ENCODE results near the gene ASCC1. TPM values are rescaled to one million over a fixed set of nuclear protein-coding genes. Genes with fewer than 3 reads are reported as not detected.
A peak's percentile ranks its signal among the peaks of the same experiment; 100 is the strongest.

Gene ASCC1
- total RNA-seq, 2 donors from 2014 or later = 14.8 to 38.3 TPM

GRCh38 chr10:72248468-72249151 is 32.5 kb upstream of the ASCC1 start:
- H3K9me3 ChIP-seq = no peaks in the 10 kb centered on the region
- no peak overlapping the region for H3K4me3 ChIP-seq
- H3K36me3 ChIP-seq = no peaks in the 10 kb centered on the region
- DNase-seq (ENCODE audit: low spot score) = peak; percentile 93
- peaks cover 45% of the 10 kb centered on the region for H3K4me1 ChIP-seq (replicated peaks)
- H3K27me3 ChIP-seq (replicated peaks; ENCODE audit: insufficient read depth) = no peaks in the 10 kb centered on the region
- peak overlapping the region; percentile 91 to 94 for H3K27ac ChIP-seq
- TF ChIP-seq, protein P1, sequence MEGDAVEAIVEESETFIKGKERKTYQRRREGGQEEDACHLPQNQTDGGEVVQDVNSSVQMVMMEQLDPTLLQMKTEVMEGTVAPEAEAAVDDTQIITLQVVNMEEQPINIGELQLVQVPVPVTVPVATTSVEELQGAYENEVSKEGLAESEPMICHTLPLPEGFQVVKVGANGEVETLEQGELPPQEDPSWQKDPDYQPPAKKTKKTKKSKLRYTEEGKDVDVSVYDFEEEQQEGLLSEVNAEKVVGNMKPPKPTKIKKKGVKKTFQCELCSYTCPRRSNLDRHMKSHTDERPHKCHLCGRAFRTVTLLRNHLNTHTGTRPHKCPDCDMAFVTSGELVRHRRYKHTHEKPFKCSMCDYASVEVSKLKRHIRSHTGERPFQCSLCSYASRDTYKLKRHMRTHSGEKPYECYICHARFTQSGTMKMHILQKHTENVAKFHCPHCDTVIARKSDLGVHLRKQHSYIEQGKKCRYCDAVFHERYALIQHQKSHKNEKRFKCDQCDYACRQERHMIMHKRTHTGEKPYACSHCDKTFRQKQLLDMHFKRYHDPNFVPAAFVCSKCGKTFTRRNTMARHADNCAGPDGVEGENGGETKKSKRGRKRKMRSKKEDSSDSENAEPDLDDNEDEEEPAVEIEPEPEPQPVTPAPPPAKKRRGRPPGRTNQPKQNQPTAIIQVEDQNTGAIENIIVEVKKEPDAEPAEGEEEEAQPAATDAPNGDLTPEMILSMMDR (IDR thresholded peaks at IDR 0.05) = peak in 1 of 4 experiments; percentile 12
- TF ChIP-seq POLR2A (IDR thresholded peaks at IDR 0.05) (peak; percentile 36), POLR2AphosphoS5 (IDR thresholded peaks at IDR 0.05) (peak; percentile 95)
- intact Hi-C loops (cut with DNase I) = no loop called here
- WGBS = 1% methylated on average over 10 of the region's 10 CpGs

DNA sequence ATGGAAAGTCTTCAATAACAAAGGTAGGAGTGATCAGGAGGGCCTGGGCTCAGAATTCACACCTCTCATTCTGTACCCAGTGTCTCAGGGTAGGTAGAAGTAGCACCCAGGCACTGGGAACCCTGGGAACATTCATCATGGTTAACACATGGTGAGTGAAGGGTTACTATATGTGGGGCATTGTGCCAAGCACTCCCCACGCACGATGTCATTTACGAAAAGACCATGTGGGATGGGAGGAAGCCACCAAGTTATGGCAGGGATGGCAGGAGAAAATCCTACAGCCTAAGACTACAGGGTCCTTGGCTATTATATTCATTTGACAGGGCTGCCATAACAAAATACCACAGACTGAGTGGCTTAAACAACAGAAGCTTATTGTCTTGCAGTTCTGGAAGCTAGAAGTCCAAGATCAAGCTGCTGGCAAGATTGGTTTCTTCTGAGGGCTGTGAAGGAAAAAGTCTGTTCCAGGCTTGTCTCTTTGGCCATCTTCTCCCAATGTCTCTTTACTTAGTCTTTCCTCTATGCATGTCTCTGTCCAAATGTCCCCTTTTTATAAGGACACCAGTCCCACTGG is 30.0 kb upstream of the ASCC1 start:
- Histone ChIP-seq H3K4me3 (no peak overlapping the region), H3K36me3 (no peaks in the 10 kb centered on the region), H3K4me1 (replicated peaks) (peaks cover 41% of the 10 kb centered on the region), H3K27ac (peak overlapping the region; percentile 91 to 94), H3K9me3 (no peaks in the 10 kb centered on the region), H3K27me3 (replicated peaks; ENCODE audit: insufficient read depth) (no peaks in the 10 kb centered on the region)
- TF ChIP-seq, protein P1 (IDR thresholded peaks at IDR 0.05) = no peak
- no peak for TF ChIP-seq POLR2A (IDR thresholded peaks at IDR 0.05)
- WGBS = 4% methylated on average over 3 of the region's 3 CpGs
- DNase-seq (ENCODE audit: low spot score) = no peak
- intact Hi-C loops (cut with DNase I) = no loop called here

DNA sequence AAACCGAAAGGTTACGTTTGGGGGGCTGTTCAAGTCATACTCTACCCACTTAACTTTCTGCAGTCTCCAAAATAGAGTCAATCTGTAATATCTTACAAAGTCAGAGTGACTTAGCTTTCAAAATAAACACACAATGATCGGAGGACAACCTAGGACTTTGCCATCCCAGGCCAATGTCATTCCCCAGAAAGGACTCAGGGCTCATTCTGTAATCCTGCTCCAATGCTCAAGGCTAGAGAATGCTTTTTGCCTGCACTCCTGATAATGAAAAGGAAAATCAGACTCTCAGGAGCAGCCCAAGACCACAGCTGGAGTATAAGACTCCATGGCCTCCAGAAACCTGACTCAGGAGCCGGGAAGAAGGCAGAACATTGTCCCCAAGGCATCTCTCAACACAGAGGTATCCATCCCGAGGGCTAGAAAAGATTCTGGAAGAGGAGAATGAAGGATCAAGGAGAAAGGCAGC is 28.5 kb upstream of the ASCC1 start:
- no peak for TF ChIP-seq POLR2AphosphoS5 (IDR thresholded peaks at IDR 0.05)
- TF ChIP-seq, protein P1 (IDR thresholded peaks at IDR 0.05) = no peak
- no peak for TF ChIP-seq POLR2A (IDR thresholded peaks at IDR 0.05)
- WGBS = 61% methylated on average over 5 of the region's 5 CpGs
- Histone ChIP-seq H3K4me1 (replicated peaks) (peaks cover 41% of the 10 kb centered on the region), H3K27ac (peak overlapping the region; percentile 91 to 94), H3K4me3 (no peak overlapping the region), H3K36me3 (no peaks in the 10 kb centered on the region), H3K9me3 (no peaks in the 10 kb centered on the region), H3K27me3 (replicated peaks; ENCODE audit: insufficient read depth) (no peaks in the 10 kb centered on the region)
- no peak for DNase-seq (ENCODE audit: low spot score)
- intact Hi-C loops (cut with DNase I) = no loop called here

GRCh38 chr10:72243822-72244437 is 27.9 kb upstream of the ASCC1 start:
- WGBS = 45% methylated on average over 11 of the region's 11 CpGs
- no peaks in the 10 kb centered on the region for H3K27me3 ChIP-seq (replicated peaks; ENCODE audit: insufficient read depth)
- peak; percentile 64 for DNase-seq (ENCODE audit: low spot score)
- H3K27ac ChIP-seq = peak overlapping the region; percentile 91 to 94
- no peaks in the 10 kb centered on the region for H3K9me3 ChIP-seq
- peaks cover 35% of the 10 kb centered on the region for H3K4me1 ChIP-seq (replicated peaks)
- no peak for TF ChIP-seq POLR2A (IDR thresholded peaks at IDR 0.05)
- TF ChIP-seq POLR2AphosphoS5 (IDR thresholded peaks at IDR 0.05) = peak; percentile 53
- TF ChIP-seq, protein P1 (IDR thresholded peaks at IDR 0.05) = peak in 2 of 4 experiments; percentile 37
- intact Hi-C loops (cut with DNase I) = no loop called here
- no peak overlapping the region for H3K4me3 ChIP-seq
- no peaks in the 10 kb centered on the region for H3K36me3 ChIP-seq
